ENCODE measurements around the gene DUSP15.

GRCh38 chr20:31817461-31817860 lies 52.9 kb downstream of the DUSP15 start:
- TF ChIP-seq CTCF (IDR thresholded peaks at IDR 0.05) = no peak
- TF ChIP-seq POLR2A (IDR thresholded peaks at IDR 0.05) = no peak

Data from adrenal gland (tissue), 5 donors.